ENCODE data around the gene PIANP.

GRCh38 chr12:6672143-6672542 lies 28.5 kb downstream of the PIANP start:
- TF ChIP-seq CTCF (IDR thresholded peaks at IDR 0.05; ENCODE audit: insufficient read depth, low read length) (no peak), POLR2AphosphoS5 (IDR thresholded peaks at IDR 0.05; ENCODE audit: low read depth) (no peak)
